K562 (cell line): ENCODE measurements around the gene OAT. TPM values are rescaled to one million over a fixed set of nuclear protein-coding genes. Genes with fewer than 3 reads are reported as not detected.

Experiments used
- CCAR2 ChIP-seq: fragments of 200-400 bp; formaldehyde crosslinking; IDR thresholded peaks from 2 replicates; pipeline ENCODE4 v1.6.1; 2017; ENCODE audit warnings: mild to moderate bottlenecking, low read depth, low read length
- FOXJ2 ChIP-seq: fragments of 200-800 bp; sonication (Bioruptor generic); IDR thresholded peaks from 2 replicates; pipeline ENCODE4 v1.6.1; 2016; ENCODE audit warnings: missing genetic modification characterization, missing compliant biosample characterization
- KLF13 ChIP-seq: fragments of 450-650 bp; IDR thresholded peaks from 2 replicates; pipeline ENCODE4 v1.6.1; 2016; ENCODE audit warnings: missing genetic modification characterization, low read depth, mild to moderate bottlenecking, missing compliant biosample characterization, moderate library complexity, borderline replicate concordance
- MYNN ChIP-seq, 2 experiments: sonication (generic); formaldehyde crosslinking in 1 of 2; IDR thresholded peaks; 2 replicates each; pipeline versions ENCODE4 v1.5.0 to v1.6.1; 2016 to 2020; ENCODE audit warnings: antibody characterized with exemption in 1 of 2, missing genetic modification reagents in 1 of 2
- NFE2 ChIP-seq: IDR thresholded peaks from 2 replicates; pipeline ENCODE4 v1.6.1; 2014; ENCODE audit warnings: antibody characterized with exemption, low read depth
- SIX5 ChIP-seq, 2 experiments: IDR thresholded peaks; 2 replicates each; pipeline ENCODE4 v1.6.1; 2011; ENCODE audit warnings: low read length in 2 of 2, borderline replicate concordance in 1 of 2, low read depth in 1 of 2, mild to moderate bottlenecking in 1 of 2, moderate library complexity in 1 of 2; ENCODE audit not compliant: insufficient read depth in 1 of 2
- SMAD2 ChIP-seq: fragments of 150-350 bp; IDR thresholded peaks from 2 replicates; pipeline ENCODE4 v1.6.1; 2014; ENCODE audit warnings: low read depth, mild to moderate bottlenecking, low read length
- SNIP1 ChIP-seq: fragments of 450-650 bp; IDR thresholded peaks from 2 replicates; pipeline ENCODE4 v1.7.1; 2017; ENCODE audit warnings: low read depth, mild to moderate bottlenecking
- SNRNP70 ChIP-seq: fragments of 200-400 bp; formaldehyde crosslinking; optimal IDR thresholded peaks from 2 replicates; pipeline ENCODE3; 2017; ENCODE audit warnings: low read depth, low read length
- SOX6 ChIP-seq: fragments of 450-650 bp; IDR thresholded peaks from 2 replicates; pipeline ENCODE4 v1.6.1; 2014; ENCODE audit warnings: mild to moderate bottlenecking
- TBL1XR1 ChIP-seq, 2 experiments: IDR thresholded peaks; 2 replicates each; pipeline ENCODE4 v1.6.1; 2012; ENCODE audit warnings: improper control_type of control experiment in 2 of 2, low read length in 2 of 2, mild to moderate bottlenecking in 1 of 2
- ZBTB8A ChIP-seq: fragments of 450-650 bp; IDR thresholded peaks from 2 replicates; pipeline ENCODE4 v1.6.1; 2018; ENCODE audit warnings: mild to moderate bottlenecking, moderate library complexity; ENCODE audit not compliant: partially characterized antibody
- ZNF224 ChIP-seq: sonication (generic); formaldehyde crosslinking; IDR thresholded peaks from 2 replicates; pipeline ENCODE4 v1.8.0; 2022; ENCODE audit warnings: mild to moderate bottlenecking, missing genetic modification reagents
- ZNF274 ChIP-seq: IDR thresholded peaks from 2 replicates; pipeline ENCODE4 v1.6.1; 2011; ENCODE audit warnings: low read depth, mild to moderate bottlenecking, low read length, moderate library complexity, borderline replicate concordance
- polyA plus RNA-seq, 8 experiments: library from polyadenylated mRNA; depleted of rRNA in 4 of 8; stranded (reverse) in 5 of 8; unstranded in 3 of 8; fragments of >200 nt; fragmentation: Nextera tagmentation in 2 of 8; fragmentation: Illumina TruSeq in 1 of 8; extraction: Ambion mirVana in 2 of 8; extraction: Trizol in 1 of 8; gene quantifications; 2 replicates each; pipeline versions ENCODE4 v1.2.1 to v1.2.3, GENCODE V29; 2011 to 2014; ENCODE audit warnings: inconsistent platforms in 1 of 8, missing spikeins in 1 of 8
- total RNA-seq, 7 experiments: library from RNA; depleted of rRNA in 6 of 7; stranded (reverse); fragments of >200 nt in 6 of 7; fragmentation: Illumina TruSeq in 2 of 7; extraction: Trizol in 2 of 7; gene quantifications; 2 replicates each; pipeline versions ENCODE4 v1.2.1 to v1.2.3, GENCODE V29; 2011 to 2021; ENCODE audit warnings: low replicate concordance in 1 of 7
- TF ChIP-seq, protein P1 (sequence below): sonication (generic); formaldehyde crosslinking; IDR thresholded peaks from 2 replicates; pipeline ENCODE4 v1.8.0; 2023; ENCODE audit warnings: missing genetic modification reagents, mild to moderate bottlenecking, borderline replicate concordance
- TF ChIP-seq, protein P2 (sequence below): sonication (generic); formaldehyde crosslinking; IDR thresholded peaks from 2 replicates; pipeline ENCODE4 v1.8.0; 2022; ENCODE audit warnings: mild to moderate bottlenecking, missing genetic modification reagents
- TF ChIP-seq, protein P3 (sequence below): fragments of 250-450 bp; sonication (Bioruptor Pico); IDR thresholded peaks from 2 replicates; pipeline ENCODE4 v1.8.0; 2021; ENCODE audit warnings: mild to moderate bottlenecking, moderate library complexity

Gene OAT
- total and polyA plus RNA-seq, 9 of the 15 experiments (the other 6 are each of a cell fraction or from before 2014, with no cell fraction given), result 100 to 312 (median 163) TPM

DNA sequence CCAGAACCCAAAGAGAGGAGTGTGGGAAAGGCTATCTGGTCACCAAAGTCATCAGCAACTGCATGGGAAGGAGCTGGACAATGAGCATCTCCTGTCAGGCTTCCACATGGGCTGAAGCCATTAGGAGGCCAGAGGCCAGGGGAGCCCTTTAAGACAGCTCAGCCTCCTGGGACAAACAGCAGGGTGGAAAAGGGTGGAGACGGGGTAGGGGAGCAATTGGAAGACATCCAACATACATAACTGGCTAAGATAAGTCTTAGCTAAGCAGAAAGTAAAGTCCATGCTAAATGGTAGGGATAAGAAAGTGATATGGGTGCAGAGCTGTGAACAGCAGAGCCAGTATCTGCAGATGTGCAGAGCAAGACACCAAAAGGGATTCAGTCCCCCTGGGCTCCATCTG lies 1.5 kb upstream of the OAT start (continued):
- TF ChIP-seq, protein P1, sequence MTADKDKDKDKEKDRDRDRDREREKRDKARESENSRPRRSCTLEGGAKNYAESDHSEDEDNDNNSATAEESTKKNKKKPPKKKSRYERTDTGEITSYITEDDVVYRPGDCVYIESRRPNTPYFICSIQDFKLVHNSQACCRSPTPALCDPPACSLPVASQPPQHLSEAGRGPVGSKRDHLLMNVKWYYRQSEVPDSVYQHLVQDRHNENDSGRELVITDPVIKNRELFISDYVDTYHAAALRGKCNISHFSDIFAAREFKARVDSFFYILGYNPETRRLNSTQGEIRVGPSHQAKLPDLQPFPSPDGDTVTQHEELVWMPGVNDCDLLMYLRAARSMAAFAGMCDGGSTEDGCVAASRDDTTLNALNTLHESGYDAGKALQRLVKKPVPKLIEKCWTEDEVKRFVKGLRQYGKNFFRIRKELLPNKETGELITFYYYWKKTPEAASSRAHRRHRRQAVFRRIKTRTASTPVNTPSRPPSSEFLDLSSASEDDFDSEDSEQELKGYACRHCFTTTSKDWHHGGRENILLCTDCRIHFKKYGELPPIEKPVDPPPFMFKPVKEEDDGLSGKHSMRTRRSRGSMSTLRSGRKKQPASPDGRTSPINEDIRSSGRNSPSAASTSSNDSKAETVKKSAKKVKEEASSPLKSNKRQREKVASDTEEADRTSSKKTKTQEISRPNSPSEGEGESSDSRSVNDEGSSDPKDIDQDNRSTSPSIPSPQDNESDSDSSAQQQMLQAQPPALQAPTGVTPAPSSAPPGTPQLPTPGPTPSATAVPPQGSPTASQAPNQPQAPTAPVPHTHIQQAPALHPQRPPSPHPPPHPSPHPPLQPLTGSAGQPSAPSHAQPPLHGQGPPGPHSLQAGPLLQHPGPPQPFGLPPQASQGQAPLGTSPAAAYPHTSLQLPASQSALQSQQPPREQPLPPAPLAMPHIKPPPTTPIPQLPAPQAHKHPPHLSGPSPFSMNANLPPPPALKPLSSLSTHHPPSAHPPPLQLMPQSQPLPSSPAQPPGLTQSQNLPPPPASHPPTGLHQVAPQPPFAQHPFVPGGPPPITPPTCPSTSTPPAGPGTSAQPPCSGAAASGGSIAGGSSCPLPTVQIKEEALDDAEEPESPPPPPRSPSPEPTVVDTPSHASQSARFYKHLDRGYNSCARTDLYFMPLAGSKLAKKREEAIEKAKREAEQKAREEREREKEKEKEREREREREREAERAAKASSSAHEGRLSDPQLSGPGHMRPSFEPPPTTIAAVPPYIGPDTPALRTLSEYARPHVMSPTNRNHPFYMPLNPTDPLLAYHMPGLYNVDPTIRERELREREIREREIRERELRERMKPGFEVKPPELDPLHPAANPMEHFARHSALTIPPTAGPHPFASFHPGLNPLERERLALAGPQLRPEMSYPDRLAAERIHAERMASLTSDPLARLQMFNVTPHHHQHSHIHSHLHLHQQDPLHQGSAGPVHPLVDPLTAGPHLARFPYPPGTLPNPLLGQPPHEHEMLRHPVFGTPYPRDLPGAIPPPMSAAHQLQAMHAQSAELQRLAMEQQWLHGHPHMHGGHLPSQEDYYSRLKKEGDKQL, result no peak
- TF ChIP-seq FOXJ2 (tag) (no peak), CCAR2 (no peak), SNRNP70 (no peak), NFE2 (no peak), ZBTB8A (no peak), ZNF274 (no peak), TBL1XR1 (IDR thresholded peaks at IDR 0.05; ENCODE audit: low read length in 2 of 2) (0 out of 4 replicates have a peak, but pooled peaks of 1 of the 2 experiments have one; percentile 30), ZNF224 (CRISPR knock-in tag) (no peak), MYNN (IDR thresholded peaks at IDR 0.05) (no peak), MYNN (CRISPR knock-in tag; IDR thresholded peaks at IDR 0.05) (no peak), SMAD2 (no peak), SNIP1 (no peak), SOX6 (no peak), KLF13 (no peak), SIX5 (IDR thresholded peaks at IDR 0.05; ENCODE audit: borderline replicate concordance in 1 of 2, insufficient read depth in 1 of 2, low read depth in 1 of 2, low read length in 2 of 2) (no peak)
- TF ChIP-seq, protein P2, sequence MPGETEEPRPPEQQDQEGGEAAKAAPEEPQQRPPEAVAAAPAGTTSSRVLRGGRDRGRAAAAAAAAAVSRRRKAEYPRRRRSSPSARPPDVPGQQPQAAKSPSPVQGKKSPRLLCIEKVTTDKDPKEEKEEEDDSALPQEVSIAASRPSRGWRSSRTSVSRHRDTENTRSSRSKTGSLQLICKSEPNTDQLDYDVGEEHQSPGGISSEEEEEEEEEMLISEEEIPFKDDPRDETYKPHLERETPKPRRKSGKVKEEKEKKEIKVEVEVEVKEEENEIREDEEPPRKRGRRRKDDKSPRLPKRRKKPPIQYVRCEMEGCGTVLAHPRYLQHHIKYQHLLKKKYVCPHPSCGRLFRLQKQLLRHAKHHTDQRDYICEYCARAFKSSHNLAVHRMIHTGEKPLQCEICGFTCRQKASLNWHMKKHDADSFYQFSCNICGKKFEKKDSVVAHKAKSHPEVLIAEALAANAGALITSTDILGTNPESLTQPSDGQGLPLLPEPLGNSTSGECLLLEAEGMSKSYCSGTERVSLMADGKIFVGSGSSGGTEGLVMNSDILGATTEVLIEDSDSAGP (CRISPR knock-in tag), result no peak
- TF ChIP-seq, protein P3, sequence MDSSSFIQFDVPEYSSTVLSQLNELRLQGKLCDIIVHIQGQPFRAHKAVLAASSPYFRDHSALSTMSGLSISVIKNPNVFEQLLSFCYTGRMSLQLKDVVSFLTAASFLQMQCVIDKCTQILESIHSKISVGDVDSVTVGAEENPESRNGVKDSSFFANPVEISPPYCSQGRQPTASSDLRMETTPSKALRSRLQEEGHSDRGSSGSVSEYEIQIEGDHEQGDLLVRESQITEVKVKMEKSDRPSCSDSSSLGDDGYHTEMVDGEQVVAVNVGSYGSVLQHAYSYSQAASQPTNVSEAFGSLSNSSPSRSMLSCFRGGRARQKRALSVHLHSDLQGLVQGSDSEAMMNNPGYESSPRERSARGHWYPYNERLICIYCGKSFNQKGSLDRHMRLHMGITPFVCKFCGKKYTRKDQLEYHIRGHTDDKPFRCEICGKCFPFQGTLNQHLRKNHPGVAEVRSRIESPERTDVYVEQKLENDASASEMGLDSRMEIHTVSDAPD, result no peak
